CD4-positive, CD25-positive, alpha-beta regulatory T cell (primary cell): Measurements from ENCODE around the gene NCKAP5. TPM values are rescaled to one million over a fixed set of nuclear protein-coding genes. Genes with fewer than 3 reads are reported as not detected.
"Not testable (repeated sequence)": the region's sequence is repeated elsewhere in the genome, so short reads cannot be mapped to it uniquely, and the experiment has no call there.

Source experiments
- ATAC-seq, 2 donors: fragments of 150-1000 bp; cut with Tn5 transposase; one replicate each; pipeline ENCODE4 v1.10.0; 2021; ENCODE audit warnings: low read depth in 2 of 2, moderate number of reproducible peaks in 2 of 2, moderate library complexity in 1 of 2
- DNase-seq, 3 donors: peaks; one replicate each; pipeline versions ENCODE4 v3.0.0 to v3.0.0-alpha.2; 2012 to 2022; ENCODE audit warnings: mixed read lengths in 1 of 3
- H3K27ac ChIP-seq: one replicate; pipeline ENCODE4 v1.7.0; 2013; ENCODE audit warnings: mild to moderate bottlenecking, low read length; ENCODE audit not compliant: insufficient read depth, poor library complexity, severe bottlenecking
- H3K27me3 ChIP-seq: one replicate; pipeline ENCODE4 v1.7.0; 2013; ENCODE audit warnings: low read length; ENCODE audit not compliant: control insufficient read depth, insufficient read depth
- H3K36me3 ChIP-seq: one replicate; pipeline ENCODE4 v1.7.0; 2013; ENCODE audit warnings: mild to moderate bottlenecking, low read length, moderate library complexity; ENCODE audit not compliant: control insufficient read depth, insufficient read depth
- H3K4me1 ChIP-seq: 2 replicates; pipeline ENCODE4 v1.7.0; 2013; ENCODE audit warnings: mild to moderate bottlenecking, low read length; ENCODE audit not compliant: insufficient read depth, control insufficient read depth, poor library complexity, severe bottlenecking
- H3K4me3 ChIP-seq: one replicate; pipeline ENCODE4 v1.7.0; 2013; ENCODE audit warnings: low read depth, mild to moderate bottlenecking, low read length, moderate library complexity
- H3K9me3 ChIP-seq, 2 experiments: 1 replicate in 1 of 2; 2 replicates in 1 of 2; pipeline ENCODE4 v1.7.0; 2013; ENCODE audit warnings: low read length in 2 of 2, mild to moderate bottlenecking in 1 of 2, moderate library complexity in 1 of 2; ENCODE audit not compliant: control insufficient read depth in 2 of 2
- H3K27ac Mint-ChIP-seq, 3 donors: one replicate each; pipeline ENCODE4 v1.8.0; 2020 to 2022; ENCODE audit warnings: mild to moderate bottlenecking in 3 of 3, mixed read lengths in 3 of 3, moderate library complexity in 2 of 3
- H3K27me3 Mint-ChIP-seq: one replicate; pipeline ENCODE4 v1.8.0; 2022; ENCODE audit warnings: mild to moderate bottlenecking, mixed read lengths
- H3K36me3 Mint-ChIP-seq: one replicate; pipeline ENCODE4 v1.8.0; 2020; ENCODE audit warnings: mixed read lengths
- H3K4me1 Mint-ChIP-seq, 4 donors: one replicate each; pipeline ENCODE4 v1.8.0; 2020 to 2022; ENCODE audit warnings: mixed read lengths in 4 of 4, mild to moderate bottlenecking in 1 of 4
- H3K4me3 Mint-ChIP-seq, 4 donors: one replicate each; pipeline ENCODE4 v1.8.0; 2020 to 2022; ENCODE audit warnings: mild to moderate bottlenecking in 4 of 4, mixed read lengths in 4 of 4, moderate library complexity in 3 of 4
- H3K9me3 Mint-ChIP-seq, 7 donors: one replicate each; pipeline ENCODE4 v1.8.0; 2020 to 2022; ENCODE audit warnings: mixed read lengths in 7 of 7, mild to moderate bottlenecking in 3 of 7, moderate library complexity in 2 of 7
- polyA plus RNA-seq, 4 donors: library from polyadenylated mRNA; unstranded; fragments of 300-500 nt; fragmentation: Illumina TruSeq; gene quantifications; one replicate each; pipeline ENCODE4 v1.2.3, GENCODE V29; 2021
- total RNA-seq: library from RNA; stranded (reverse); gene quantifications from one replicate; pipeline ENCODE4 v1.2.3, GENCODE V29; 2022

The NCKAP5 gene
- total and polyA plus RNA-seq, 5 donors from 2014 or later = not detected

- H3K27ac Mint-ChIP-seq = no peak overlapping the region
- no peaks in the 10 kb centered on the region for H3K36me3 Mint-ChIP-seq
- H3K4me3 ChIP-seq = no peak overlapping the region
- no peaks in the 10 kb centered on the region for H3K4me1 ChIP-seq
- peaks cover 0 to 8% (median 5%) of the 10 kb centered on the region in 7 donors for H3K9me3 Mint-ChIP-seq
- H3K27ac ChIP-seq = no peak overlapping the region
- H3K27me3 ChIP-seq = no peaks in the 10 kb centered on the region
- no peak overlapping the region for H3K4me3 Mint-ChIP-seq
- ATAC-seq = no peak
- H3K36me3 ChIP-seq = no peaks in the 10 kb centered on the region
- no peaks in the 10 kb centered on the region for H3K9me3 ChIP-seq
- no peak for DNase-seq
- no peaks in the 10 kb centered on the region for H3K27me3 Mint-ChIP-seq
- H3K4me1 Mint-ChIP-seq = no peaks in the 10 kb centered on the region
Observed at GRCh38 chr2:133229974-133230373, 338.3 kb downstream of the NCKAP5 start.

GRCh38 chr2:133223226-133223625 lies 345.0 kb downstream of the NCKAP5 start:
- H3K4me1 ChIP-seq = no peaks in the 10 kb centered on the region
- H3K27ac ChIP-seq = no peak overlapping the region
- no peak overlapping the region for H3K4me3 ChIP-seq
- Mint-ChIP-seq H3K4me3 (no peak overlapping the region), H3K27me3 (no peaks in the 10 kb centered on the region), H3K27ac (no peak overlapping the region), H3K9me3 (peaks cover 0 to 13% (median 2%) of the 10 kb centered on the region in 7 donors), H3K4me1 (no peaks in the 10 kb centered on the region), H3K36me3 (no peaks in the 10 kb centered on the region)
- no peak for DNase-seq
- no peaks in the 10 kb centered on the region for H3K27me3 ChIP-seq
- no peak for ATAC-seq
- H3K9me3 ChIP-seq = no peaks in the 10 kb centered on the region
- H3K36me3 ChIP-seq = no peaks in the 10 kb centered on the region

- Mint-ChIP-seq H3K4me1 (no peaks in the 10 kb centered on the region), H3K36me3 (no peaks in the 10 kb centered on the region), H3K27me3 (no peaks in the 10 kb centered on the region), H3K27ac (no peak overlapping the region), H3K9me3 (peaks cover 0 to 10% (median 2%) of the 10 kb centered on the region in 7 donors), H3K4me3 (no peak overlapping the region)
- no peak overlapping the region for H3K4me3 ChIP-seq
- DNase-seq (no peak), ATAC-seq (no peak)
- no peak overlapping the region for H3K27ac ChIP-seq
- no peaks in the 10 kb centered on the region for H3K9me3 ChIP-seq
- H3K36me3 ChIP-seq = no peaks in the 10 kb centered on the region
- H3K4me1 ChIP-seq = no peaks in the 10 kb centered on the region
- no peaks in the 10 kb centered on the region for H3K27me3 ChIP-seq
Observed at GRCh38 chr2:133221398-133221797, 346.9 kb downstream of the NCKAP5 start.

GRCh38 chr2:133218204-133218603 lies 350.1 kb downstream of the NCKAP5 start:
- DNase-seq = no peak
- Mint-ChIP-seq H3K9me3 (peaks cover 0 to 11% (median 2%) of the 10 kb centered on the region in 7 donors), H3K36me3 (no peaks in the 10 kb centered on the region), H3K27ac (no peak overlapping the region), H3K4me3 (no peak overlapping the region), H3K4me1 (no peaks in the 10 kb centered on the region), H3K27me3 (no peaks in the 10 kb centered on the region)
- no peak overlapping the region for H3K4me3 ChIP-seq
- H3K27ac ChIP-seq = no peak overlapping the region
- H3K9me3 ChIP-seq = no peaks in the 10 kb centered on the region
- no peaks in the 10 kb centered on the region for H3K36me3 ChIP-seq
- ATAC-seq = no peak
- no peaks in the 10 kb centered on the region for H3K27me3 ChIP-seq
- H3K4me1 ChIP-seq = no peaks in the 10 kb centered on the region

- Mint-ChIP-seq H3K4me1 (no peaks in the 10 kb centered on the region), H3K36me3 (no peaks in the 10 kb centered on the region), H3K4me3 (no peak overlapping the region), H3K9me3 (peaks cover 0 to 20% (median 4%) of the 10 kb centered on the region in 7 donors), H3K27me3 (no peaks in the 10 kb centered on the region), H3K27ac (no peak overlapping the region)
- H3K4me1 ChIP-seq = no peaks in the 10 kb centered on the region
- no peak overlapping the region for H3K27ac ChIP-seq
- no peak for ATAC-seq
- no peaks in the 10 kb centered on the region for H3K36me3 ChIP-seq
- no peak for DNase-seq
- no peaks in the 10 kb centered on the region for H3K9me3 ChIP-seq
- no peak overlapping the region for H3K4me3 ChIP-seq
- no peaks in the 10 kb centered on the region for H3K27me3 ChIP-seq
Observed at GRCh38 chr2:133215477-133215876, 352.8 kb downstream of the NCKAP5 start.

GRCh38 chr2:133213651-133214050 lies 354.6 kb downstream of the NCKAP5 start:
- H3K4me3 ChIP-seq = no peak overlapping the region
- ATAC-seq = no peak
- Mint-ChIP-seq H3K36me3 (no peaks in the 10 kb centered on the region), H3K4me3 (no peak overlapping the region), H3K27me3 (no peaks in the 10 kb centered on the region), H3K4me1 (no peaks in the 10 kb centered on the region), H3K9me3 (peaks cover 0 to 27% (median 7%) of the 10 kb centered on the region in 7 donors), H3K27ac (no peak overlapping the region)
- no peaks in the 10 kb centered on the region for H3K27me3 ChIP-seq
- H3K9me3 ChIP-seq = no peaks in the 10 kb centered on the region
- no peaks in the 10 kb centered on the region for H3K36me3 ChIP-seq
- no peaks in the 10 kb centered on the region for H3K4me1 ChIP-seq
- no peak overlapping the region for H3K27ac ChIP-seq
- DNase-seq = no peak

GRCh38 chr2:133209325-133209724 lies 358.9 kb downstream of the NCKAP5 start:
- no peaks in the 10 kb centered on the region for H3K27me3 ChIP-seq
- no peaks in the 10 kb centered on the region for H3K36me3 ChIP-seq
- Mint-ChIP-seq H3K4me3 (no peak overlapping the region), H3K9me3 (peaks cover 0 to 28% (median 5%) of the 10 kb centered on the region in 7 donors), H3K27ac (no peak overlapping the region), H3K27me3 (no peaks in the 10 kb centered on the region), H3K36me3 (no peaks in the 10 kb centered on the region), H3K4me1 (no peaks in the 10 kb centered on the region)
- no peaks in the 10 kb centered on the region for H3K9me3 ChIP-seq
- DNase-seq = no peak
- ATAC-seq = no peak
- no peak overlapping the region for H3K27ac ChIP-seq
- no peaks in the 10 kb centered on the region for H3K4me1 ChIP-seq
- no peak overlapping the region for H3K4me3 ChIP-seq

- H3K27me3 Mint-ChIP-seq, H3K36me3 Mint-ChIP-seq, H3K4me1 ChIP-seq, ATAC-seq, H3K27ac Mint-ChIP-seq, H3K4me1 Mint-ChIP-seq, H3K27me3 ChIP-seq, H3K9me3 ChIP-seq, H3K4me3 Mint-ChIP-seq, H3K4me3 ChIP-seq, H3K27ac ChIP-seq, DNase-seq, H3K36me3 ChIP-seq: not testable (repeated sequence)
- peaks cover 0 to 24% (median 4%) of the 10 kb centered on the region in 7 donors for H3K9me3 Mint-ChIP-seq
Observed at GRCh38 chr2:133206666-133207065, 361.6 kb downstream of the NCKAP5 start.
